ENCODE results near the gene ICOSLG.
"Not testable (repeated sequence)": the region's sequence is repeated elsewhere in the genome, so short reads cannot be mapped to it uniquely, and the experiment has no call there.

DNA sequence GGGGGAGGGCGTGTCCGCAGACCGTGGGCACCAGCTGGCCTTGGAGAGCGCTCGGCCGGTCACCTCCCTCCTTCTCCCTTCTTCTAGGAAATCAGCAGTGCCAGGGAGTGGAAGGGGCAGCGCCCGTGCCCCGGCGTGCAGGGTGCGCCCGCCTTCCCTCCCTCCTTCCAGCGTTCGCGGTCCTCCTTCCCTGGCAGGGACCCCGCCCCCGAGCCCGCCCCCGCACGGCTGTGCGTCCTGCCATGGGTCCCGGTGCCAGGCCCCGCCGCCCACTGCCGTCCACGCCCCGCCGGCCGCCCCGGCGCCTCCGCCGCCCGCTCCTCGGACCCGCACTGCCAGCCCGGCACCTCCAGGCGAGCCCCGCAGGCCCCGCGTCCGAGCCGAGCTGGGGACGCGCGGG lies 390 bp downstream of the ICOSLG start:
- TF ChIP-seq, protein P1, sequence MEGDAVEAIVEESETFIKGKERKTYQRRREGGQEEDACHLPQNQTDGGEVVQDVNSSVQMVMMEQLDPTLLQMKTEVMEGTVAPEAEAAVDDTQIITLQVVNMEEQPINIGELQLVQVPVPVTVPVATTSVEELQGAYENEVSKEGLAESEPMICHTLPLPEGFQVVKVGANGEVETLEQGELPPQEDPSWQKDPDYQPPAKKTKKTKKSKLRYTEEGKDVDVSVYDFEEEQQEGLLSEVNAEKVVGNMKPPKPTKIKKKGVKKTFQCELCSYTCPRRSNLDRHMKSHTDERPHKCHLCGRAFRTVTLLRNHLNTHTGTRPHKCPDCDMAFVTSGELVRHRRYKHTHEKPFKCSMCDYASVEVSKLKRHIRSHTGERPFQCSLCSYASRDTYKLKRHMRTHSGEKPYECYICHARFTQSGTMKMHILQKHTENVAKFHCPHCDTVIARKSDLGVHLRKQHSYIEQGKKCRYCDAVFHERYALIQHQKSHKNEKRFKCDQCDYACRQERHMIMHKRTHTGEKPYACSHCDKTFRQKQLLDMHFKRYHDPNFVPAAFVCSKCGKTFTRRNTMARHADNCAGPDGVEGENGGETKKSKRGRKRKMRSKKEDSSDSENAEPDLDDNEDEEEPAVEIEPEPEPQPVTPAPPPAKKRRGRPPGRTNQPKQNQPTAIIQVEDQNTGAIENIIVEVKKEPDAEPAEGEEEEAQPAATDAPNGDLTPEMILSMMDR (IDR thresholded peaks at IDR 0.05) = not testable (repeated sequence)
- TF ChIP-seq POLR2A (IDR thresholded peaks at IDR 0.05) = not testable (repeated sequence)
